Daoy (cell line): Measurements from ENCODE around the gene SLX4IP. TPM values are rescaled to one million over a fixed set of nuclear protein-coding genes. Genes with fewer than 3 reads are reported as not detected.

Experiments used
- DNase-seq: peaks from one replicate; pipeline ENCODE4 v3.0.0-alpha.2; 2015; ENCODE audit warnings: low read depth
- total RNA-seq: library from RNA; depleted of rRNA; stranded (reverse); fragments of >200 nt; shearing (Covaris generic); gene quantifications from 2 replicates; pipeline ENCODE4 v1.2.3, GENCODE V29; 2014

Gene SLX4IP
- total RNA-seq, 1 experiment from 2014 or later: 3.1 TPM

DNA sequence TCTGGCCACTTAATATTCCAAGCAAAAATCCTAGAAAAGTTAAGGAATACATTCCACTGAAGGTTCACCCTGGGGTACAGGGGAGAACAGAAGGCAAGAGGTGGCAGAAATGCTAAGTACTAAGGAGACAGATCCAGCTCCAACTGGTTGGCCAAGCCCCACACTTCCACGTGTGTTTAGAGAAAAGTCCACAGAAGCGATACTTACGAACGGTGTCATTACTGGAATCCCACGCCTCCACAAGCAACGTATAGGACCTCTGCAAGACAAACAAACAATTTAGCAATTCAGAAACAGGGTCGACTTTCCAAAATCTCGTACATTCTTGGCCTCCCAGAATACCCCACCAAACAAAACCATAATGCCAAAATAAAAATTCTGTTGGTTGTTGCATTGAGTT is 228.7 kb downstream of the SLX4IP start:
- DNase-seq: no peak

DNA sequence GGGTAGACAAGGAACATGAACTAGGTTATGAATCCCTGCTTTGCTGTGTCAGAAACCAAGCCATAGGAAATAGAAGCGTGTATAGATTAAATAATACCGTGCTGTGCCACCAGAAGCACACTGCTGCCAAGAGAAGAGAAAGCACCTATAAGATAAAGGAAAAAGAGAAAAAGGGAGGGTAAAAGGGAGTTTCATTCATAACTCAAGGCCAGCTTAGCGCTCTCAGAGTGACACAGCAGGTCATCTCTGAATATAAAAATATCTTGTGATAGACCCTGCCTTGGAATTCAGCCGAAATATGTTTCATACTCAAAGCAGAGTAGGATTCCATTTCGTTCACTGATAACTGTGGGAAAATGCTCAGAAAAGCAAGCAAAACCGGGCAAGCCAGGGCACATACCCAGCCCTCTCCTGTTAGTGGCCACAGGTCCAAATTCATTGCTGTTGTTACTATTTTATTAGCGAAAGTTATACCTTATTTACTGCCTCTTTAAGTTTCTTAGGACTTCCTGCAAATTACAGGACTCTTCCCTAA is 230.0 kb downstream of the SLX4IP start:
- DNase-seq: no peak

DNA sequence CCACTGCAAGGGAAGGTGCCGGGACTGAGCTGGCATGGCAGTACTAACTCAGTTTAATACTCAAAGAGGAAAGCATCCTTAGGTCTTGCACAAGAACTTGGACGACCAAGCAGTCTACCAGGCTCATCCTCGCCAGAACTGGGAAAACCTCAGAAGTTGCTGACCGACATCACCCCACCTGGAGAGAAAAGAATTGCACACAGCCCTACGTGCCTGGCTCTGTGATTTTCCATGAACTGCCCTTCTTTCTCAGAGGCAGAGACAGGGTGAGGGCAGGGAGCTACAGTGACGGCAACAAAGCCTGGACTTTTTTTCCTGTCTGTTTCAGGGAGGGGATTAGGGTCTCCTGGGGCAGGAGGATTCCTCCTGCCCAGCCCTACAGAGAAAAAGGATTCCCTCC is 230.7 kb downstream of the SLX4IP start:
- no peak for DNase-seq

DNA sequence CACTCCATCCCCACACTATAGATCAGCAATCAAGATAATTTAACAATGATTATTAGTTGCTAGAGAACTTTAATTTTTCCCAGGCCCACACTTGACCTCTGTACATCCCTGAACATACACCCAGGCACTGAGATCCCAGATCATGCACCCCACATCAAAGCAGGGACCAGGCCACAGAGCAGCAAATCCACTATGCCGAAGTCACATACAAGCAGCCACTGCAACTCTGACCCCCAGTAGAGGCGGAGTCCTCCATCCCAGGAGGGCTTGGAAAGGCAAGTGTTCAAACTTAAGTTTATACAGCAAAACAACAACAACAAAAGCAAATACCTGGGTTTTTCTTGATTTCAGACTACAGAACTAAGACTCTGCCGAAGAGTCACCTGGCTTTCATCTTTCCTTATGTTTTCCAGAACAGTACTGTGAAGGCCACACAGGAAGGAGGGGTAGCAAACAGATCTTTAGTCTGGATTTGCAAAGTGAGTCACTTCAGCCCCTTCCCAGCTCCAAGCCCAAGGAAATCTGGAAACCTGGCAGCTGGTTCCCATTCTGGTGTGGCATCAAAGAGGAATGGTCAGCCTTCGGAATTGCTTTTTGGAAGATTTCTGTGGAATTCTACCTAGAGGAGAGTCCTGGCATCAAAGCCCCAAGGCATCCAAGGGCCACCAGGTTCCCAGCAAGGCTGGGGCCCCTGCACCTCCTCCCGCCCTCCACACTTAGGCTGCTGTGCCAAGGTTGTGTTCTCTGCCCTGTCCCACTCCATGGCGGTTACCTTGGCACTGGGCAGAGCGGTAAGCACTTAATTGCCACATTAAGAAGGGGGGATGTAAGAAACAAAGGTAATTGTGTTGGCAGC is 231.3 kb downstream of the SLX4IP start:
- DNase-seq: no peak

DNA sequence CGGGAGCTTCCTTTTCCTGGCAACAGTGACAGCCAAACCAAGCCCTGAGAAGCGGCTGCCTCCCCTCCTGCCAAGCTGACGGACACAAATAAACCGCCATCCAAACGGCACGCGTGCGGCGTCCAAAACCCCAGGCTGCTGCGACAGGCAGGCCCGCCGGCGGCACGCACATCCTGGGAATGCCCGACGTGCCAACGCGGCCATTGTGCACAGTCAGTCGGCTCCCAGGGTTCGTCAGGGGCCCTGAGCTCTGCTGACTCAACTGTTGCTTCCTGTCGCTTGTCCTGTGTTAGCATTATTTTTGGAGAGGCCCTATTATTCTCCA is 231.9 kb downstream of the SLX4IP start:
- DNase-seq: no peak

DNA sequence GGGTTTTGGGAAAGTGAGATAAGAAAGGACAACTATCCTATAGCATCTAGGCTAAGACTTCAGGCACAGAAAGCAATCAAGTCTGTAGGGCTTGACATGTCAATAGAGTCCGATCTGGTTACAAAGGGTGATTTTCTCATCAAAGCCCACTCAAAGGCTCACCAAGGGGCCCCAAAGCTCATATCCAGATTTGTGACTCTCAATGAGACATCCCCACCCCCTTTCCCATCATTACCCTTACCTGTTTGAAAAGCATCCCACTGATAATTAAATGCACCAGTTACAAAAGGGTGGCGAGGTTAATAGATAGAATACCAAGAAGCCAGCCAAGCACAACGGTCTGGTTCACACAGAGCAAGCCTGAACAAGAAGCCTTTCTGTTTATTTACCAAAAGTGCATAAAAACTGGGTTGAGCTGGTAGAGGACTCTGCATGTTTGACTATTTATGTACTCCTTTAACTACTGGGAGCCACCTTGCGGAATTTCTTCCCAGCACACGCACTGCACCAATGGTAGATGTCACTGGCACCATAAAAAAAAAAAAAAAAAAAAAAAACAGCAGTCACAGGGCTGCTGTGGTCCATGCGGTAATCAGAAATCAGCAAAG is 232.6 kb downstream of the SLX4IP start:
- no peak for DNase-seq

DNA sequence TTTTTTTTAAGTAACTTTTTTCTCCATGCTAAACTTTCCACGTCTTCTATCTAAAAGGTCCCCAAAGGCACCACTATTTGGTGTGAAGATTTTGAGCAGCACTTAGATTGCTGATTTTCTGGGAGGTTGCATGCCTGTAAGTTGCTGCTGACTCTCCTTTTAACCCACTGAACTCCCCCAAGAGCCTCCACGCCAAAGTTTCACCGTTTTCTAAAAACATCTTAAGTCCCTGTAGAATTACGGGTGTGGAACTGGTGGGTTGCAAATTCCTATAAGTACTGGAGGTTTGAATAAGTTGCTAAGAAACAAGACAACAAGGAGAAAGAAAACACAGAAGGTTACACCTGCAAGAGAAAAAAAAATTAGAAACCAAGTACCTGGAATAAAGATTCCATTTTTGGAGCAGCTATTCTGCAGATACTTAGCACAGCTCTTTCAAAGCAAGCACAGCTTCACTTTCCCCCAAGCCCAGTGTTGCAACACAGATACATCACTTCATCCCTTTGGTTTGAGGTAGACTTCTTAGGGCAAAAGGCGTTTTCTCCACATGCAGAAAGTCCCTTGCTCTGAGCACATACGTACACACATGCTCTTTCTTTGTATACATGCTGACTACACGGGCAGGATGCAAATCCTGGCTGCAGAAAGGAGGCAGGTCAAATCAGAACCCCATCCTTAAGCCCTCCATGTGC is 233.7 kb downstream of the SLX4IP start:
- no peak for DNase-seq

DNA sequence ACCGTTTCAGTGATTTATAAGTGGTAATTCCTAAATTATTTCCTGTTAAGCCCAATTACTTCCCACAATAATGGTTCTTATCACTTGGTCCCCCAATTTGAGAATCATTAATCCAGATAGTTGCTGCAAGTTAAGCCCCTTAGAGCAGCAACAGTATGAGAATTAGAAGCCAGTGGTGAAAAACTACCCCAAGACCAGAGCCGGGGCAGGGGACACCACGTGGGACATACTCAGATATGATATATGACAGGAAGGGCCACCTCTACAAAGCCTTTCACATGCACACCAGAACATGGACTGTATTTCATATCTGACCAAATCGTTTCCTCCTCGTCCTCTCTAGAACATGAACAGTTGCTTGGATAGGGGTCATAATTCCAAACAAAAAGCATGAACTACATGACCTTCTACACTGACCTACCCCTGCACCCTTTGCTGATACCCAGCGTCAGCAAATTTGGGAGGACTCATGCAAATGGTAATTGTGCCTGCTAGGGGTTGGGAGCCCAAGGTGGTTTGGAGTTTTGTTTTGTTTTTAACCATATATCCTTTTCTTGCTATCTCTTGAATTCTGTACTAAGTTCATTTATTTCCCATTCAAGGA is 234.8 kb downstream of the SLX4IP start:
- DNase-seq: no peak

DNA sequence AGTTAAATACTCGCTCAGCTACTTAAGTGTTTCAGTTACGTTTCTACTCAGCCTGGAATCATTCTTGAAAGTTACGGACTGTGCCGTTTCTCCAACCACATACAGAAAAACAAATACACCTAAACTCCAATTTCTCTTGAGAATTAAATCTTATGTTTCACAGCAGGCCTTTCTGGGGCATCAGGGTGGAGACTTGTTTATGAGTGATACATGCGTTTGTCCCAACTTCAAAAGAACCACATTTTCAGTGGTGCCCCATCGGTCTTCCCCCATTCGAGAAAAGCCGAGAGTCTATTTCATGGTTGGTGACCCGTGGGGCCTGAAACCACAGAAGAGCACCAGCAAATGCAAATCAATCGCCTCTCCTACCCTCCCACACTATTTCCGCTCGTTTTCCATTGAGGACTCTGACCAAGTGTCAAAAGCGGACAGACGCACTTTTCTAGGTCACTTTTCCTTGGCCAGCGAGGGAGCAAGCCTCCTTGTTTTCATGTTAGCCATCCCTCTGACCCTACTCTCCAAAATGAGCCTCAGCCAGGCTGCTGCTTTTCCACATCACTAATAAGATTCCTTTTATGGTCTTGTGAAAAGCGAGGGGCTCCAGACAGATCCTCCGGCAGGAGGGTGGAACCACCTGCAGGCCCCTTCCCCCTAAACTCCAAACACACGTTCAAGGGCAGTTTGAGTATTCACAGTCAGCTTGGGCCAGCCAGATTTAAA is 235.6 kb downstream of the SLX4IP start:
- DNase-seq: peak; percentile 37

DNA sequence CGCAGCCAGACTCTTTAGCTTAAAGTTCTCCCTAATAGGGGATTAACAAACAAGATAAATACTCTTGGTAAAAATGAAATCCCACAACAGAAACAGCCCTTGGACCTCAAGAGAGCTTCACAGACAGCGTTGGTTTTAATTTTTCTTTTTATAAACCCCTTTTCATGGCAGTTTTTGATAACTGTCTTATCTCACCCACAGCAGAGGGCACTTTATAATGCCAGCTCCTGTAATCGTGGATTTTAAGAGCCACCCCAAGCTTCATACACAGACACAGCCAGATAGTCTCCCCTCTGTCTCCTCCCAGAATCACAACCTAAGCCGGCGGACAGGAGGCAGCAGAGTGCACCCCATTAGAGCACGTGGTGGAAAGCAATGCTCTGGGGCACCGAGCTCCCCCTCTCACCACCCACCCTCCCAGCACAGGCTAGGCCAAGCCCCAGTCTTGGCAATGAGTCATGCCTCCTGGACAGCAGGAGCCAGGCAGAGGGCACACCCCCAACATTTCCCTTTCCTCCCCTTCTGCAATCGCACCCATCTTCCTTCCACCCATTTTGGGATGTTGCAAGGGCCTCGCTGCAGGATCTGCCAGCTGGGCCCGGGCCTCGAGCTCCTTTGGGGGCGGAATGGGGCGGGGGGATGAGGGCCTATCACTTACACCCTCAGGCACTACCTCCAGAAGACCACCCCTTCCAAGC is 236.3 kb downstream of the SLX4IP start:
- peak; percentile 97 for DNase-seq

DNA sequence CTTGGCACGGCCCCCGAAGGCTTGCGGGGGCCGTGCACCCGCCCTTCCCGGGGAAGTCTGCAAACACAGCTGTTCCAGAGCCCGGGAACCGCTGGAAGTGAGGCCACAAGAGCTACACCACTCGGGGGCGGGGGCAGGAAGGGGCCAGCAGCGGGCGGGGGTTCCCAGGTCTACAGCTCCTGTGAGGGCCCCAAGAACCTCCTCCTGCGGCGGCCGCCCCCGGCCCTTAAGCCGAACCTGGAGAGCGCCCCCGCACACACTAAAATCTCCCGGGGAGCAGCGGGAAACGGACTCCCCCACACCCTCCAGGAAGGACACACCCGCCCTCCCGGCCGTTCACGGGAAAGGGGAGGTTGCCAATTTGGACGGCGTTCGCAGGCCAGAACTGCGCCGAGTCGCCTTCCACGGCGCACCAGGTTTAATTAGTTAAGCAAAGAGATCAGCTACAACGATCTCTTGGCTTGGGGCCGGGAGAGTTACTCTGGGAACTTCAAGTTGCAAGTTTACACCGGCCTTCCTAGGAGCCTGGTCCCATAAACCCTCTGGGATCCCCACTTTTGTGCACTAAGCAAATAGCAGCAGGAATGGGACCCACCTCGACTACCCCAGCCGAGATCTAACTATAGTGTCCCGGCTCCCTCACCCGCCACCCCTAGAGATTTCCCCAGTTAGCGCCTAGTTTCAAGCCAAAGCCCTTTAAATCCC is 237.0 kb downstream of the SLX4IP start:
- DNase-seq: no peak

DNA sequence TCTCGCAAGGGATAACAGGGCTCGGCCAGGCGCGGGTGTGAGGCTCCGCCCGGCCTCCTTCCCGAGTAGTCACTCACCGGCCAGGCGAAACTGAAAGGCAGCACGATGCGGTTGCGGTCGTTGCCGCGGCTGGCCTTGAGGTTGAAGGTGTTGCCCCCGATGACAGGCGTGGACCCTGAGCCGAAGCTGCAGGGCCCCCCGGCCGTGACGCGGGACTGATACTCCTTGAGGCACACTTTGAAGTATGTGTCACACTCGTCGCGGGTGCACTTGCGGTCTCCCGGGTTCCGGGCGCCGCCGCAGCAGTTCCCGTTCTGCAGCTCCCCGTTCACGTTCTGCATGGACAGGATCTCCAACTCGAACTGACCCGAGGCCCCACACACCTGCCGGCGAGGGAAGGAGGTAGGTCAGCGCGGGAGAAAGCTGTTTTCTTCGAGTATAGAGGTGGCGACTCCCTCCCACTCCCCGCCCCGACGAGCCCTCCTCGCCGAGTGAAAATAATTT is 237.6 kb downstream of the SLX4IP start:
- peak; percentile 66 for DNase-seq

DNA sequence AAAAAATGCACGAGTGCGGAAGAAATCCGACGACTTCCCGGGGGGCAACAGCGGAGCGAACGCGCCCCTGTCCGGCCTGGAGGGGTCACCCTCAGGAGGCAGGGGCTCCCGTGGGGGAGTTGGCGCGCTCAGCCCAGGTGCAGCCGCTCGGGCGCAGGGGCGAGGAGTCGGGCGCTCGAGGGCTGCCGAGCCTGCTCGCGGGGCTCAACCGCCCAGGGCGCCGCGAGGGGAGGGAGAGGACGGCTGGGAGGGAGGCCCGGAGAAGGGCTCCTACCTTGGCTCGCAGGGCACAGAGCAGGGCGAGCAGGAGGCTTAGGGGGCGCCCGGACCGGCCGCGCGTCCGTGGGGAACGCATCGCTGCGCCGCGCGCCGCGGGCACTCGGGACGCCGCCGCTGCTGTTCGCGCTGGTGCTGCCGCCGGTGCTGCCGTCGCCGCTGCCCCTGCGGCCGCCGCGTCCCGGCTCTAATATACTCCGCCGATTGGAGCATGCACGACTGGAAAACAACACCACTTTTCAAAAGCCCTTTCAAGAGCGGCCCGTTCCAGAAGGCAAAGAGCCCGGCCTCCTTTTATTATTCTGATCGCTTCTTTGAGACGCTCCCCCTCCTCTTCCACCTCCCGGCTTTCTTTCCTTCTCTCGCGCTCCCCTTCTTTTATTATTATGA is 238.2 kb downstream of the SLX4IP start:
- no peak for DNase-seq

DNA sequence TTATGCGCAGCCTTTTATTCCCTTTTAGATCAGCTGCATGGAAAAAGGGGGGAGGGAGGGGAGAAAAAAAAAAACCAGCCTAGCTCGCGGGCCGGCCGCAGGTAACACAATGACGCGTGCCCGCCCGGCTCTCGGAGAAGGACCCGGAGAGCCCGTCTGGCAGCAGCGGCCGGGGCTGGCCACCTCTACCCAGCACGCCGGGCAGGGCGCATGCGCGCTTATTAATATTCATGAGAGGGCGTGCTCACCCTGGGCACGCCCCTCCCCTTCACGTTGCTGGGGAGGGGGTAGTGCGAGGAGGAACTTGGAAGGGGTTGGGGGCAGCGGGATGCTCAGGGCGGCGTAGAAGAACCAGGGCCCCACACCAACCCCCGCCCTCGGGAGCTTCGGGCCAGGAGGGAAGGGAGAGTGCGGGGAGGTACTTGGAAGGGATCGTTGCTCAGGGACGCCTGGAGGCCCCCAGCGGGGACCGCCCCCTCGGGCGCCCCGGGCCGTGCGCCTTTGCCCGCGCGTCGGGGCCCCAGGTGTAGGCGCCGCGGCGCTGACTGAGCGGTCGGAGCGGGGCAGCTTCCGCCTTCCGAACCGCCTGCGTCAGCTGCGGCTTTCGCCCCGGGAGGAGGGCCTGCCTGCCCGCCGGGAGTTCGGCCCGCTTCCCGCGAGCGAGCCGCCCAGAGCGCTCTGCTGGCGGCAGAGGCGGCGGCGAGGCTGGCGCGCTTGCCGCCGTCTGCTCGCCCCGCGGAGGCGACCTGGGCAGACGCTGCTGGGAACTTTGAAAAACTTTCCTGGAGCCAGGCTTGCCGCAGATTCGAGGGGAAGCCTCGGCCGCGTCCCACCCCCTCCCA is 239.0 kb downstream of the SLX4IP start, which contains the start of gene JAG1:
Gene JAG1 (minus strand): TSS at position 158 of the 842 bp plus-strand sequence. CDS start 469 bp downstream, outside the sequence.
- DNase-seq: peak; percentile 95

DNA sequence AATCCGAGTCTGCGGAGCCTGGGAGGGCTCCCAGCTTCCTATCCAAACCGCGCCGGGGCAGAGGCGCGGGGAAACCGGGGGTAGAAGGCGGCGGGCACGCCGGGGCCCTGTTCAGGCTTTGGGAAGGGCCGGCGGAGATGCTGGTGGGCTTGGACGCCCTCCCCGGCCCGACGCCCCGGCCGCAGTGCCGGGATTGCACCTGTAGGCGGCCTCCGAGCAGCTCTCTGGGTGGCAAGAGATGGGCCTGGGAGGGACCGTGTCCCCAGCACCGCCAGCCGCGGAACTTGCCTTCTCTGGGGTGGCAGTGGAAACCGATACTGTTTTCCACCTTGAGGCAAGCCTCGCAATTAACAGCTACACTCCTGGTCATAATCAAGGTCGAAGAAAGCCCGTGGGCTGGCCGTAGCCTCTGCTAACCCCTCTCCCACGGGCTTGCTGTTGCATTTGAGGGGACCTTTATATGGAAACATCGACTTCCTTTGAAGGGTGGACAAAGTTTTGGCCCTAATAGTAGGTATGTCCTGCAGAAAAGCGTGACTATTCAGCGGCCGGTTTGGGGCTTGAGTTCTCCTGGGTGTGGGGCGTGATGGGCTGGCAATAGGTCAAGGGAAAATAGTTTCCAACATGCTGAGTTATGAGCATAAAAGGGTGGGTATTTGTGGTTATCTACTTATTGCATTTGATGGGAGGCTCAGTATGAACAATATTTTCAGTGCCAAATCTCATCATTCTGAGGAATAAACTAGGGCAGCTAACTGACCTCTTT is 239.8 kb downstream of the SLX4IP start:
- peak; percentile 85 for DNase-seq

DNA sequence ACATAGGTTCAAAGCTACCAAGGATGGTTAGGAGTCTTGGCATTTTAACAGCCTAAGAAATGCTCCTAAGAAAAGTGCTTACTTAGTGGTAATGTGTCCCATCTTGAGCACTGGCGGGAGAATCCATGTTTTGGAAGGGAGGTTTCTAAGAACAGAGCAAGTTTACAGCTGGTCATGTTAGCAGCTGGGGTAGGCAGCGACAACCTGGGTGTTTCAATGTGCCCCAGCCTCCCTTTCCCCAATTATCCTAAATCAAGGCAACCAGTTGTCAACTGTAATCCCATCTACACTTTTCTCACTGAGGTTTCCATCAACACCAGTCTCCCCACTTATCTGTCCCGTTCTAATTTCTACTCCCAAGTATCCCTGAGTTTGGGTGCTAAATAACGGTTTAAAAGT is 240.3 kb downstream of the SLX4IP start:
- DNase-seq: no peak

DNA sequence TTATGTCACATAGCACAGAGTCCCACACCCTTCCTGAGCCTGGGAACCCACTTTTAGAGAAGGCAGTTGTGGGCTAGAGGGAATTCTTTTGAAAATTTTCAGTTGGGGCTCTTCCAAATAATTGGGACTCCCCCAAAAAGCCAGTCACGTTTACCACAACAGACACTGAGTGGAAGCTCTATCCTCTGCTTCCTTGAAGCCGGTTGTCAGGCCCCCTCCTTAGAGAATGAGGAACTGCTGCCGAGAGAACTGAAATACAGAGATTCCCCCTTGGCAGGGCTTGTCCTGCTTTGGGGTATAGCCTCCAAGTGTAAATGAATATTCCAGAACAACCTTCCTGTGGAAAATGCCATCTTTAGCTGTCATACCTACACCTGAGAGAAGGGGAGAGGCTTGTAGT is 241.4 kb downstream of the SLX4IP start:
- no peak for DNase-seq
